ENCODE measurements around the gene ARHGDIB.

ARHGDIB gene

DNA sequence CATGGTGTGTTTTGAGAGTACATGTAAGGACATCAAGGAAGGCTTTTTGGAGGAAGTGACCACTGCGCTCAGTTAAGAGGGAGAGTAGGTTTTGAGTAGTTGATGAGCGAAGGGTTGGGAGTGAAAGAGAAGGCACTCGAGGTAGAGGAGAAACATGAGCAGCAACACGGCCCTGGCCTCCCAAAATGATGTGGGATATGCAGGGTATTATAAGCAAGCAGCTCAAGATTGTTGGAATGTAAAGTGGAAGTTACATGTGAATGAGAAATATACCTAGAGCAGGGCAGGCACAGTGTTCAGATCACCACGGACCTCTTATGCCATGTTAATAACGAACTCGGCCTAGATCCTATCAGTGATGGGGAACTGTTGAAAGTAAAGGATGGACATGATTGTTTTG lies 2.1 kb upstream of the ARHGDIB start:
- H3K9ac ChIP-seq (ENCODE audit: low read depth, low read length): no peak overlapping the region
- H3K4me3 ChIP-seq (ENCODE audit: low read depth, low read length): no peak overlapping the region
- no peak overlapping the region for H3K27ac ChIP-seq (ENCODE audit: low read depth, low read length)
- H3K27me3 ChIP-seq (ENCODE audit: control insufficient read depth, insufficient read depth, low read length): no peaks in the 10 kb centered on the region
- no peaks in the 10 kb centered on the region for H3K36me3 ChIP-seq (ENCODE audit: control insufficient read depth, insufficient read depth, low read length)
- no peaks in the 10 kb centered on the region for H3K9me3 ChIP-seq (ENCODE audit: control insufficient read depth, insufficient read depth, low read length)
- H3K4me1 ChIP-seq (ENCODE audit: control insufficient read depth, insufficient read depth, low read length): no peaks in the 10 kb centered on the region; the same call in 1 of the 2 replicates

DNA sequence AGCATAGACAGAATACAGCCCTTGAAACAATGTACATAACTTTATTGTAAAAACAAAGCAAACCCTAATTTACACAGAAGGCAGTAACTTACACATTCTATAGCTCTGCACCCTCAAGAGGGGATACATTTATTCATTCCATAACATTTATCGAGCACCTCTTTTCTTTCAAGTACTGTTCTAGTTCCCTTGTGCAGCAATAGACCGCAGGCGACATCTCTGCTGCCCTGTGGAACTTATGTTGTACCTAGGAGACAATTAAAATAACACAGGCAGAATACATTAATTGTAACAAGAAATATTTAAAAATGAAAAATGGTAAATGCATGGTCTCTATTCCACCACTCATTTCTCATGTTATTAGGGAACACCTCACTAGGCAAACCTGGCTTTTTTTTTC lies 1.4 kb upstream of the ARHGDIB start:
- H3K4me3 ChIP-seq (ENCODE audit: low read depth, low read length): no peak overlapping the region
- H3K27me3 ChIP-seq (ENCODE audit: control insufficient read depth, insufficient read depth, low read length): no peaks in the 10 kb centered on the region
- no peaks in the 10 kb centered on the region; the same call in 1 of the 2 replicates for H3K4me1 ChIP-seq (ENCODE audit: control insufficient read depth, insufficient read depth, low read length)
- H3K27ac ChIP-seq (ENCODE audit: low read depth, low read length): no peak overlapping the region
- no peaks in the 10 kb centered on the region for H3K36me3 ChIP-seq (ENCODE audit: control insufficient read depth, insufficient read depth, low read length)
- H3K9ac ChIP-seq (ENCODE audit: low read depth, low read length): no peak overlapping the region
- H3K9me3 ChIP-seq (ENCODE audit: control insufficient read depth, insufficient read depth, low read length): no peaks in the 10 kb centered on the region

DNA sequence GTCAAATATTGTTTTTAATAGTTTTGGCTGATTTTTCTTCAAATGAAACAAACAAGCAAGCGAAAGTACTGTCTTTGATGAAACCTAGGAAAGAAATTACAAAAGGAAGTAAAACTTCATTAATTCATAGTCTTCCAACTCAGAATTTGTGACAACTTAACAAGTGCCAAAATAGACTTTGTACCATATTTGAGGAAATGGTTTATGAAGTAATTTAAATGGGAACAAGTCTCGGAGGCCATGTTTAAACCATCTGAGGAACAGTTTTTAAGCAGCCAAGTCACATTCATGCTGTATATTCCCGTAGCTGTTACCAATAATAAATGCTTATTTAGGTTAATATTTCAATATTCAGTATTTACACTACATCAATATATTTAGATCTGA lies 745 bp upstream of the ARHGDIB start:
- H3K9me3 ChIP-seq (ENCODE audit: control insufficient read depth, insufficient read depth, low read length): no peaks in the 10 kb centered on the region
- no peaks in the 10 kb centered on the region for H3K36me3 ChIP-seq (ENCODE audit: control insufficient read depth, insufficient read depth, low read length)
- no peak overlapping the region for H3K4me3 ChIP-seq (ENCODE audit: low read depth, low read length)
- no peak overlapping the region for H3K9ac ChIP-seq (ENCODE audit: low read depth, low read length)
- no peak overlapping the region for H3K27ac ChIP-seq (ENCODE audit: low read depth, low read length)
- no peaks in the 10 kb centered on the region for H3K27me3 ChIP-seq (ENCODE audit: control insufficient read depth, insufficient read depth, low read length)
- no peaks in the 10 kb centered on the region; the same call in 1 of the 2 replicates for H3K4me1 ChIP-seq (ENCODE audit: control insufficient read depth, insufficient read depth, low read length)

DNA sequence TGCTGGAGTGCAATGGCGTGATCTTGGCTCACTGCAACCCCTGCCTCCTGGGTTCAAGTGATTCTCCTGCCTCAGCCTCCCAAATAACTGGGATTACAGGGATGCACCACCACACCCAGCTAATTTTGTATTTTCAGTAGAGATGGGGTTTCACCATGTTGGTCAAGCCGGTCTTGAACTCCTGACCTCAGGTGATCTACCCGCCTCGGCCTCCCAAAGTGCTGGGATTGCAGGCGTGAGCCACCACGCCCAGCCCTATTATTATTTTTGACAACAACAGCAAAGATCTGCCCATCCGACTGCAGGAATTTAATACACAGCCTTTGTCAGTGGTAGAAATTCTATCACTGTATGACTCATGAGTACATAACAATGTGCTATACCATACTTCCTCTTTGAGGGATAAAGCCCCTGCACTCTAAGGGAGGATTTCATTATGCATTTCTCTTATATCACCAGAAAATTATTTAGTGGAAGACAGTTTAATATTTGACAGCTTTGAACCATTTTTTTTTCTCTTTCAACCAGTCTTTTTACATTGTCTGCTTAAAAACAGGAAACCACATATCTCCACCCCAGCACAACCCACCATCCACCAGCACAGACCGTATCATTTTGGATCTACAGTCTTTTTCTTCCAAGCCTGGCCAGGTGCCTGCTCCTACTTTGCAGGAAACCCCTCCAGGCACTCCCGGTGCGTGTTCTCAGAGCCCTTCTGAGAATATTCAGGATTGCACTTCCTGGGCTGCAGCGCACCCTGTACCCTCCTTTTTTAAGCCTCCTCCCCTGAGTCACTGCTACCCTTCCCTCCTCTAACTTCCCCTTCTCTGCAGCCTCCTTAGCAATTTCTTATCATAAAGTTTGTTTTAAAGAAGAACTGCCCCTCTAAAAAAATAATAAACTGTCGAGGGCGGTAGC lies 594 bp downstream of the ARHGDIB start:
- Histone ChIP-seq H3K9me3 (ENCODE audit: control insufficient read depth, insufficient read depth, low read length) (no peaks in the 10 kb centered on the region), H3K36me3 (ENCODE audit: control insufficient read depth, insufficient read depth, low read length) (no peaks in the 10 kb centered on the region), H3K27me3 (ENCODE audit: control insufficient read depth, insufficient read depth, low read length) (no peaks in the 10 kb centered on the region), H3K9ac (ENCODE audit: low read depth, low read length) (no peak overlapping the region), H3K4me1 (ENCODE audit: control insufficient read depth, insufficient read depth, low read length) (no peaks in the 10 kb centered on the region; the same call in none of the 2 replicates), H3K4me3 (ENCODE audit: low read depth, low read length) (no peak overlapping the region), H3K27ac (ENCODE audit: low read depth, low read length) (no peak overlapping the region)

DNA sequence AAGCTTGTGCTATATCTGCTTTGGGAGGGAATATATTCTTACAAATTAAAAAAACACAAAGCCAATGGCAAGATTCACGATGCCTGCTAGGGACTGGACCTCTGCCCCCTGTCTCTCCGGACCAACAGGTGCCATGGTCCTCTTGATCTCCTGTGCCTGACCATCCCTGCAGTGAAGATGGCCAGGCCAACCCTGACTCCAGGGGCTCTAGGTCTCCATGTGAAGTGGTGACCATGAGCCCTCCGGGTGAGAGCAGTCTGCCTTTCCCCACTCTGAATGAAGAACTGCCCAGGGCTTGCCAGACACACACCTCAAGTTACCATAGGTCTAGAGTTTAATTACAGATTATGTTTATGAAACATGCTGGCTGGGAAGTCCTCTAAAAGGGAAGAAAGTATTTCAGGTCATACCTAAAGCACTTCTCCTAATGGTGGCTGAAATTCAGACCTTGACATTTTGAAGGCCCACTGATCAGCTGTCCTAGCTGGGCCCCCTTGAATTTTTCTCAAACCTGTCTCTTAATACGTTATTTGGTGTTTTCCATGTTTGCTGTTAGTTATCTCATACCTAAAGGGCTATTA lies 1.4 kb downstream of the ARHGDIB start:
- H3K27ac ChIP-seq (ENCODE audit: low read depth, low read length): no peak overlapping the region
- H3K9ac ChIP-seq (ENCODE audit: low read depth, low read length): no peak overlapping the region
- no peaks in the 10 kb centered on the region; the same call in none of the 2 replicates for H3K4me1 ChIP-seq (ENCODE audit: control insufficient read depth, insufficient read depth, low read length)
- no peaks in the 10 kb centered on the region for H3K36me3 ChIP-seq (ENCODE audit: control insufficient read depth, insufficient read depth, low read length)
- H3K9me3 ChIP-seq (ENCODE audit: control insufficient read depth, insufficient read depth, low read length): no peaks in the 10 kb centered on the region
- no peak overlapping the region for H3K4me3 ChIP-seq (ENCODE audit: low read depth, low read length)
- no peaks in the 10 kb centered on the region for H3K27me3 ChIP-seq (ENCODE audit: control insufficient read depth, insufficient read depth, low read length)

DNA sequence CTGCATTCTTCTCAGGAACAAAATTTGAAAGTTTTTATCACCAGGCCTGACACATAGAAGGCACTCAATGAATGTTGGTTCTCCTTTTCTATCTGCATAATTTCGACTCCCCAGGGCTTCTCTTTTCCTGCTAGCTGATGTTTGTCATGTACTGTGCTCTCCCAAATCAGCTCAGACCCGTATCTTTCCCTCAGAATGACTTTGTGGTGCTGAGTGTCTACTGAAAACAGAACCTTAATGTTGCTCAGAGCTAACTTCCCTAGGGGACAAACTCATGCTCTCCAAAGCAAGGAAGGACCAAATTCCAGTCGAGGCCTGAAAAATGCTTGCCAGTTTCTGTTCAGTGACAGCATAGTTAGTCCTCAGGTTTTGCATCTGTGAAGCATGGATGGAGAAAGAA lies 1.9 kb downstream of the ARHGDIB start:
- H3K27me3 ChIP-seq (ENCODE audit: control insufficient read depth, insufficient read depth, low read length): no peaks in the 10 kb centered on the region
- H3K9me3 ChIP-seq (ENCODE audit: control insufficient read depth, insufficient read depth, low read length): no peaks in the 10 kb centered on the region
- no peaks in the 10 kb centered on the region; the same call in none of the 2 replicates for H3K4me1 ChIP-seq (ENCODE audit: control insufficient read depth, insufficient read depth, low read length)
- H3K4me3 ChIP-seq (ENCODE audit: low read depth, low read length): no peak overlapping the region
- H3K9ac ChIP-seq (ENCODE audit: low read depth, low read length): no peak overlapping the region
- H3K36me3 ChIP-seq (ENCODE audit: control insufficient read depth, insufficient read depth, low read length): no peaks in the 10 kb centered on the region
- no peak overlapping the region for H3K27ac ChIP-seq (ENCODE audit: low read depth, low read length)

DNA sequence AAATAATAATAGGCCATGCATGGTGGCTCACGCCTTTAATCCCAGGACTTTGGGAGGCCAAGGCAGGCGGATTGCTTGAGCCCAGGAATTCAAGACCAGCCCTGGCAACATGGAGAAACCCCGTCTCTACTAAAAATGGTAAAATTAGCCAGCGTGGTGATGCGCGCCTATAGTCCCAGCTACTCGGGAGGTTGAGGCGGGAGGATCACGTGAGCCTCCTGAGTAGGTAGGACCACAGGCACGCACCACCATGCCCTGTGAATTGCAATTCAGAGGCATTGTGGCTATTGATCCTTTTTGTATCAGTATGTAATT lies 2.3 kb downstream of the ARHGDIB start:
- no peaks in the 10 kb centered on the region; the same call in none of the 2 replicates for H3K4me1 ChIP-seq (ENCODE audit: control insufficient read depth, insufficient read depth, low read length)
- no peaks in the 10 kb centered on the region for H3K27me3 ChIP-seq (ENCODE audit: control insufficient read depth, insufficient read depth, low read length)
- H3K4me3 ChIP-seq (ENCODE audit: low read depth, low read length): no peak overlapping the region
- H3K9ac ChIP-seq (ENCODE audit: low read depth, low read length): no peak overlapping the region
- no peaks in the 10 kb centered on the region for H3K36me3 ChIP-seq (ENCODE audit: control insufficient read depth, insufficient read depth, low read length)
- no peak overlapping the region for H3K27ac ChIP-seq (ENCODE audit: low read depth, low read length)
- no peaks in the 10 kb centered on the region for H3K9me3 ChIP-seq (ENCODE audit: control insufficient read depth, insufficient read depth, low read length)

DNA sequence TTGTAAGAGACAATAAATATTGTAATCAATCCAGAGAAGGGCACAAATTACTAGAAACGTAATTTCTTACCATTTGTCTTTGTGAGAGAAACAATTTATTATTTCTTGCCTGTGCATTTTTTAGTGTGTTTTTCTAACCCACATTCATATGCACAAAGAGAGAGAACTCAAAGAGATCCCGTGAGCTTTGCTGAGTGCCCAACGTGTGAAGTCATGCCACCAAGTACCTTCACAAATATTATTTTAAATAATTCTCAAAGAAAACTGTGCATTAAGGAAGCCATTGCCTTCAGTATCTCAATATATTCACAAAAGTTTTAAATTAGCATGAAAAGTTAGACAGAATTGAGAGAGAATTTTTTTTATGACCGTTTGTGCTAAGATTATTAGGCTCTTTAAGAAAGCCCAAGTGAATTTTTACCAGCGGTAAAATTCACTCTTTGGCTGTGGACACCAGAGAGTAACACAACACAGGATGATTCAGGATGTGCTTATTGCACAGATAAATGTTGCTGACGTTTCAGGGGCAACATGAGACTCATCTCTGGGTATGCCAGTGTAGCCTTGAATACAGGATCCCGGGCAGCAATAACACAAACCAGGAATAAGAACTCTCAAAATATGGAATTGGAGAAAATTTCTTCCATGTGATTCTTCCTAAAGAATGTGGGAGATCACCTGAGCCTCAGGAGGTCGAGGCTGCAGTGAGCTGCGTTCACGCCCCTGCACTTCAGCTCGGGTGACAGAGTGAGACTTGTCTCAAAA lies 2.9 kb downstream of the ARHGDIB start:
- no peaks in the 10 kb centered on the region; the same call in none of the 2 replicates for H3K4me1 ChIP-seq (ENCODE audit: control insufficient read depth, insufficient read depth, low read length)
- no peak overlapping the region for H3K4me3 ChIP-seq (ENCODE audit: low read depth, low read length)
- no peaks in the 10 kb centered on the region for H3K27me3 ChIP-seq (ENCODE audit: control insufficient read depth, insufficient read depth, low read length)
- H3K27ac ChIP-seq (ENCODE audit: low read depth, low read length): no peak overlapping the region
- no peak overlapping the region for H3K9ac ChIP-seq (ENCODE audit: low read depth, low read length)
- no peaks in the 10 kb centered on the region for H3K36me3 ChIP-seq (ENCODE audit: control insufficient read depth, insufficient read depth, low read length)
- no peaks in the 10 kb centered on the region for H3K9me3 ChIP-seq (ENCODE audit: control insufficient read depth, insufficient read depth, low read length)

DNA sequence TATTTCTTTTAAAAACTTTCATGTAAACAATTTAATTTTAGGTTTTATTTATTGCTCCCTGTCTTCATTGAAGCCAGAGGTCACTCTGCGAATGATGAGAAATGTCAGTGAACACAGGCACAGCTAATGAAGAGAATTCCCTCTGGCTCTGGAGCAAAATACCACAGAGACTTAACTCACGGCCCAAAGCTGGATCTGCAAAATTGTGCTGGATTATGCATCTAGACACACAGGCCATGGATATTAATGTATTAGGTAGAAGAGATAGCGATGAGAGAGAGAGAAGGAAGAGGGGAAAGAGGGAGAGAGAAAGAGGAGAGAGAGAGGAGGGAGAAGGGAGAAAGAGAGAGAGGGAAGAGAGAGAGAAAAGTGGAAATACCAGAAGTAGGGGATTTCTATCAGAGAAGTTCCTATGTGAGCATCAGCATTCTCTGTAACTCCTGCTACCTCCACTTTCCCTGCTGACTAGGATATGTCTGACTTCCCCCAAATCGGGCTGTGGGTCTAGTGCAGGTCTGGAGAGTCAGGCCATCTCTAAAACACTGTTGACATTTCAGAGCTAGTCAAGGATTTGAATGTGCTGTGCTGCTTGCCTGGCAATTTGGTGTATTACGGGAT lies 3.7 kb downstream of the ARHGDIB start:
- Histone ChIP-seq H3K36me3 (ENCODE audit: control insufficient read depth, insufficient read depth, low read length) (no peaks in the 10 kb centered on the region), H3K4me1 (ENCODE audit: control insufficient read depth, insufficient read depth, low read length) (no peaks in the 10 kb centered on the region; the same call in none of the 2 replicates), H3K27me3 (ENCODE audit: control insufficient read depth, insufficient read depth, low read length) (no peaks in the 10 kb centered on the region), H3K4me3 (ENCODE audit: low read depth, low read length) (no peak overlapping the region), H3K27ac (ENCODE audit: low read depth, low read length) (no peak overlapping the region), H3K9me3 (ENCODE audit: control insufficient read depth, insufficient read depth, low read length) (no peaks in the 10 kb centered on the region), H3K9ac (ENCODE audit: low read depth, low read length) (no peak overlapping the region)

DNA sequence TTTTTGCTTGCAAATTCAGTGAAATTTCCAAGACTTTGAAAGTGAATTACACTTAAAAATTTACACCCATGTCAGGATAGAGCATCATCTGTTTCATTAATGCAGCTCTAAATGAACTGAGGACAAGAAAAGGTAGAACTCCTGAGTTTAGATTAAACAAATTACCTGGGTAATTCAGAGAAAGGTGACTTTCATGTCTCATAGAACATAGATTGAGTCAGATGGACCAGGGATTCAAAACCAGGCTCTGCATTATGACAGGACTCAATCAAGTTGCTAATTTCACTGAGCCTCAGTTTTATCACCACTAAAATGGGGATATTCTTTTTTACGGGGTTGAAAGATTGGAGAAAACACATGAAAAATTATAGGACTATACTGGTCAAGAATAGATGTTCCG lies 4.5 kb downstream of the ARHGDIB start:
- H3K9ac ChIP-seq (ENCODE audit: low read depth, low read length): no peak overlapping the region
- no peak overlapping the region for H3K4me3 ChIP-seq (ENCODE audit: low read depth, low read length)
- H3K27ac ChIP-seq (ENCODE audit: low read depth, low read length): no peak overlapping the region
- no peaks in the 10 kb centered on the region for H3K27me3 ChIP-seq (ENCODE audit: control insufficient read depth, insufficient read depth, low read length)
- H3K9me3 ChIP-seq (ENCODE audit: control insufficient read depth, insufficient read depth, low read length): no peaks in the 10 kb centered on the region
- H3K4me1 ChIP-seq (ENCODE audit: control insufficient read depth, insufficient read depth, low read length): no peaks in the 10 kb centered on the region; the same call in none of the 2 replicates
- no peaks in the 10 kb centered on the region for H3K36me3 ChIP-seq (ENCODE audit: control insufficient read depth, insufficient read depth, low read length)
